Right cardiac atrium (tissue), 5 donors: ENCODE results near the gene PCDHB6. TPM values are rescaled to one million over a fixed set of nuclear protein-coding genes. Genes with fewer than 3 reads are reported as not detected.
A peak's percentile ranks its signal among the peaks of the same experiment; 100 is the strongest.
"Not testable (repeated sequence)": the region's sequence is repeated elsewhere in the genome, so short reads cannot be mapped to it uniquely, and the experiment has no call there.

ENCODE experiments used
- ATAC-seq, 2 donors: fragments of 200-7000 bp; cut with Tn5 transposase; one replicate each; pipeline versions ENCODE4 v1.8.0 to v1.9.1; 2020; ENCODE audit warnings: moderate library complexity in 2 of 2, mild to moderate bottlenecking in 1 of 2
- DNase-seq, 3 donors: peaks; one replicate each; pipeline ENCODE4 v3.0.0-alpha.2; 2020
- H3K27ac ChIP-seq: one replicate; pipeline ENCODE4 v1.5.1; 2013; ENCODE audit warnings: mild to moderate bottlenecking, low read length, control low read depth, moderate library complexity
- H3K27me3 ChIP-seq: one replicate; pipeline ENCODE4 v1.6.1; 2013; ENCODE audit not compliant: control insufficient read depth, insufficient read depth
- H3K4me1 ChIP-seq: one replicate; pipeline ENCODE4 v1.6.1; 2013; ENCODE audit warnings: low read length; ENCODE audit not compliant: control insufficient read depth, insufficient read depth
- H3K4me3 ChIP-seq: one replicate; pipeline ENCODE4 v1.5.1; 2013; ENCODE audit warnings: low read length, control low read depth
- H3K9me3 ChIP-seq: one replicate; pipeline ENCODE4 v1.6.1; 2013; ENCODE audit warnings: low read length; ENCODE audit not compliant: control insufficient read depth
- WGBS: extraction: QIAGEN DNeasy Blood & Tissue Kit; methylation state at CpG from one replicate; pipeline ENCODE4 v1.1.7; 2013; 5-methylcytosine and 5-hydroxymethylcytosine counted together
- intact Hi-C, 4 donors: fragments of 100-400 bp; cut with DNase I; formaldehyde crosslinking; loops; one replicate each; pipeline versions ENCODE4 v1.11.0 to v1.14.0; 2022 to 2023
- polyA plus RNA-seq: library from polyadenylated mRNA; stranded (reverse); fragments of 200-250 nt; gene quantifications from one replicate; pipeline ENCODE4 v1.2.3, GENCODE V29; 2013
- total RNA-seq, 4 donors: library from RNA; stranded (reverse); fragmentation: NEBNext Ultra II Directional; extraction: Animal tissue kit (Norgen Biotek cat#: 25700); gene quantifications; one replicate each; pipeline ENCODE4 v1.2.1, GENCODE V29; 2021
- donor health status: healthy with polysubstance abuse.
- donor health status: DM: no; HTN: yes; CAD: no.
- donor health status: DM: no; HTN: no; CAD: no.
- donor health status: DM: no; HTN: yes; CAD: no; lungs with severe emphysema.
- donor health status: DM: yes; HTN: yes; CAD: no.

The PCDHB6 gene
- total and polyA plus RNA-seq, 5 donors, result 0.34 to 0.76 (median 0.51) TPM

- ATAC-seq (no peak), DNase-seq (no peak)
- WGBS, result 16% methylated on average over 9 of the region's 9 CpGs
- Histone ChIP-seq H3K27me3 (no peaks in the 10 kb centered on the region), H3K4me1 (no peaks in the 10 kb centered on the region), H3K4me3 (peak within 1 kb of the TSS; percentile 6), H3K9me3 (peaks cover 17% of the 10 kb centered on the region), H3K27ac (no peak within 1 kb of the TSS)
- intact Hi-C loops, result no loop called here
Measured at GRCh38 chr5:141186897-141187512, 37.1 kb downstream of the PCDHB6 start, which contains the start of gene PCDHB9. Gene PCDHB9, plus strand, starts transcription at chr5:141187161. Its CDS starts 158 bp downstream, at chr5:141187319.

GRCh38 chr5:141188682-141189081 lies 38.8 kb downstream of the PCDHB6 start:
- H3K4me1 ChIP-seq, H3K27me3 ChIP-seq, ATAC-seq, intact Hi-C loops, DNase-seq, H3K4me3 ChIP-seq, H3K27ac ChIP-seq: not testable (repeated sequence)
- WGBS, result 25% methylated on average over 32 of the region's 37 CpGs
- peaks cover 10% of the 10 kb centered on the region for H3K9me3 ChIP-seq

GRCh38 chr5:141189131-141189530 lies 39.3 kb downstream of the PCDHB6 start:
- intact Hi-C loops, H3K27me3 ChIP-seq, DNase-seq, ATAC-seq, H3K4me3 ChIP-seq, H3K4me1 ChIP-seq, H3K27ac ChIP-seq: not testable (repeated sequence)
- peaks cover 10% of the 10 kb centered on the region for H3K9me3 ChIP-seq
- 28% methylated on average over 30 of the region's 35 CpGs for WGBS

GRCh38 chr5:141192110-141192725 lies 42.4 kb downstream of the PCDHB6 start, which contains the start of gene PCDHB10:
Gene PCDHB10, plus strand, starts transcription at chr5:141192353. Its CDS starts 200 bp downstream, at chr5:141192553.
- intact Hi-C loops, result no loop called here
- 5% methylated on average over 10 of the region's 10 CpGs for WGBS
- Histone ChIP-seq H3K4me1 (no peaks in the 10 kb centered on the region), H3K27me3 (no peaks in the 10 kb centered on the region), H3K4me3 (no peak within 1 kb of the TSS), H3K27ac (no peak within 1 kb of the TSS), H3K9me3 (peaks cover 5% of the 10 kb centered on the region)
- no peak for DNase-seq
- no peak for ATAC-seq

- intact Hi-C loops, H3K27me3 ChIP-seq, H3K4me1 ChIP-seq, H3K4me3 ChIP-seq, DNase-seq, H3K27ac ChIP-seq, ATAC-seq, H3K9me3 ChIP-seq: not testable (repeated sequence)
- WGBS, result 24% methylated on average over 25 of the region's 37 CpGs
Measured at GRCh38 chr5:141194332-141194731, 44.5 kb downstream of the PCDHB6 start.

- DNase-seq, result no peak
- Histone ChIP-seq H3K9me3 (peaks cover 3% of the 10 kb centered on the region), H3K27ac (no peak overlapping the region), H3K4me1 (no peaks in the 10 kb centered on the region), H3K27me3 (no peaks in the 10 kb centered on the region), H3K4me3 (peak overlapping the region; percentile 20)
- 27% methylated on average over 3 of the region's 3 CpGs for WGBS
- no peak for ATAC-seq
- intact Hi-C loops, result no loop called here
Measured at GRCh38 chr5:141196363-141196762, 46.5 kb downstream of the PCDHB6 start.

GRCh38 chr5:141199359-141200235 lies 49.7 kb downstream of the PCDHB6 start, which contains the start of gene PCDHB11:
Gene PCDHB11, plus strand, starts transcription at chr5:141199627. Its CDS starts 148 bp downstream, at chr5:141199775.
- H3K4me3 ChIP-seq, result no peak within 1 kb of the TSS
- intact Hi-C loops, result loop anchor here in 2 of 4 donors (10.0 kb wide), 1 partner anchor 365 kb away; no protein-coding TSS in a partner anchor
- H3K27me3 ChIP-seq, result no peaks in the 10 kb centered on the region
- ATAC-seq (no peak), DNase-seq (no peak)
- no peaks in the 10 kb centered on the region for H3K9me3 ChIP-seq
- no peaks in the 10 kb centered on the region for H3K4me1 ChIP-seq
- WGBS, result 34% methylated on average over 21 of the region's 21 CpGs
- no peak within 1 kb of the TSS for H3K27ac ChIP-seq

GRCh38 chr5:141201126-141201525 lies 51.3 kb downstream of the PCDHB6 start:
- intact Hi-C loops, result loop anchor here in 2 of 4 donors (10.0 kb wide), 1 partner anchor 364 kb away; no protein-coding TSS in a partner anchor
- not testable (repeated sequence) for H3K9me3 ChIP-seq, ATAC-seq, DNase-seq, H3K27me3 ChIP-seq, H3K4me3 ChIP-seq, H3K4me1 ChIP-seq, H3K27ac ChIP-seq
- 30% methylated on average over 27 of the region's 38 CpGs for WGBS

GRCh38 chr5:141201646-141202045 lies 51.8 kb downstream of the PCDHB6 start:
- DNase-seq, H3K27me3 ChIP-seq, H3K27ac ChIP-seq, H3K9me3 ChIP-seq, H3K4me1 ChIP-seq, H3K4me3 ChIP-seq, ATAC-seq: not testable (repeated sequence)
- intact Hi-C loops, result loop anchor here in 2 of 4 donors (10.0 kb wide), 1 partner anchor 363 kb away; no protein-coding TSS in a partner anchor
- 25% methylated on average over 32 of the region's 35 CpGs for WGBS
